Osteocyte (in vitro differentiated cells): ENCODE results near the gene FAM120B. TPM values are rescaled to one million over a fixed set of nuclear protein-coding genes. Genes with fewer than 3 reads are reported as not detected.

Source experiments
- DNase-seq: peaks from one replicate; pipeline ENCODE4 v3.0.0; 2021; ENCODE audit warnings: mixed read lengths; ENCODE audit not compliant: unreplicated experiment; ENCODE audit errors: extremely low spot score
- H3K27ac Mint-ChIP-seq: one replicate; pipeline ENCODE4 v1.8.0; 2021; ENCODE audit warnings: mild to moderate bottlenecking, mixed read lengths; ENCODE audit not compliant: unreplicated experiment
- H3K27me3 Mint-ChIP-seq: one replicate; pipeline ENCODE4 v1.8.0; 2021; ENCODE audit warnings: mixed read lengths; ENCODE audit not compliant: unreplicated experiment
- H3K36me3 Mint-ChIP-seq: one replicate; pipeline ENCODE4 v1.8.0; 2021; ENCODE audit warnings: mixed read lengths; ENCODE audit not compliant: unreplicated experiment
- H3K4me1 Mint-ChIP-seq: one replicate; pipeline ENCODE4 v1.8.0; 2021; ENCODE audit warnings: mixed read lengths; ENCODE audit not compliant: unreplicated experiment
- H3K4me3 Mint-ChIP-seq: one replicate; pipeline ENCODE4 v1.8.0; 2021; ENCODE audit warnings: mild to moderate bottlenecking, moderate library complexity, mixed read lengths; ENCODE audit not compliant: unreplicated experiment
- H3K9me3 Mint-ChIP-seq: one replicate; pipeline ENCODE4 v1.8.0; 2021; ENCODE audit warnings: mixed read lengths; ENCODE audit not compliant: unreplicated experiment
- total RNA-seq: library from RNA; stranded (reverse); gene quantifications from 2 replicates; pipeline ENCODE4 v1.2.1, GENCODE V29; 2021
- TF ChIP-seq, protein P1 (sequence below): fragments of 200-600 bp; sonication (generic); IDR thresholded peaks from 2 replicates; pipeline ENCODE4 v1.5.0; 2021; ENCODE audit warnings: antibody characterized with exemption, mild to moderate bottlenecking, moderate library complexity

Gene FAM120B
- total RNA-seq, 1 donor from 2014 or later: 36.9 TPM

DNA sequence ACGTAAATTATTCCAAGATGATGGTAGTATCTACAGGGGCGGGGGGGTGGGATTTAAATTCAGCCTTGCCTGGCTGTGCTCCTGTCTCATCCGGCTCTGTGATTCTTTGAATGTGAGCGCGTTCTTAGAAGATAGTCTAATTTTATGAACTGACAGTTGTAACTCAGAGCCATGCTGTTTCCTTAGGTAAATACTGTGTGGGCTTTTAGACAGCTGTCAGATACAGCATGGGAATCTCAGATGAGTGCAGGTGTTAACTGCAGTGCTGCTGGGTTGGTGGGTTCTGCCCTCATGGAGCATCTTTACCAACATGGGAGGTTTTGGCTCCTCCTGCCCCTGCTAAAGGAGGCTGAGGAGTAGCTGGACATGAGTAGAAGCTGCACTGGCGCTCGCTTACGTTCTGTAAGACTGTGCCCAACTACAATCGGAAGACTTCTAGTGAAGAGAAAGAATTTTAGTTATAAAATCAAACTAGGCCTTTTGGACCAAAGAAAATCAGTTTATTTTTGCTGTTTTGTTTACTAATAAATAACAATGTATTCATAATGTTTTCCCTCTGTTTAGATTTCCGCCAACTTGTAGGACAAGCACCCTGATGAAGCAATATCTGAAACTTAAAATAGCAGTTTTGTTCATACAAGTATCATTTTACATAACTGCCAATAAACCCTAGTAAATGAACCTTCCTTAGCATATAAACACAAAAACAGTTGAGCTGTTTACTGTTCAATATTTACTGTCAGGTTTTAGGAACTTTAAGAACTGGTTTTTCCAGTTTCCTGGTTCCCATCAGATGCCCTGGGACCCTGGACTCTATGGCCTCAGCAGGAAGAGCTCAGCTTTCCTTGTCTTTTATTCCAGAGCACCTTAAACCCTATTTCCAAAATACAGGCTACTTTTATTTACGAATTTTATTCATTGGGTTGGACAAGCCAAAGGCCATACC is 66.1 kb downstream of the FAM120B start:
- H3K4me1 Mint-ChIP-seq: peaks cover 14% of the 10 kb centered on the region
- TF ChIP-seq, protein P1, sequence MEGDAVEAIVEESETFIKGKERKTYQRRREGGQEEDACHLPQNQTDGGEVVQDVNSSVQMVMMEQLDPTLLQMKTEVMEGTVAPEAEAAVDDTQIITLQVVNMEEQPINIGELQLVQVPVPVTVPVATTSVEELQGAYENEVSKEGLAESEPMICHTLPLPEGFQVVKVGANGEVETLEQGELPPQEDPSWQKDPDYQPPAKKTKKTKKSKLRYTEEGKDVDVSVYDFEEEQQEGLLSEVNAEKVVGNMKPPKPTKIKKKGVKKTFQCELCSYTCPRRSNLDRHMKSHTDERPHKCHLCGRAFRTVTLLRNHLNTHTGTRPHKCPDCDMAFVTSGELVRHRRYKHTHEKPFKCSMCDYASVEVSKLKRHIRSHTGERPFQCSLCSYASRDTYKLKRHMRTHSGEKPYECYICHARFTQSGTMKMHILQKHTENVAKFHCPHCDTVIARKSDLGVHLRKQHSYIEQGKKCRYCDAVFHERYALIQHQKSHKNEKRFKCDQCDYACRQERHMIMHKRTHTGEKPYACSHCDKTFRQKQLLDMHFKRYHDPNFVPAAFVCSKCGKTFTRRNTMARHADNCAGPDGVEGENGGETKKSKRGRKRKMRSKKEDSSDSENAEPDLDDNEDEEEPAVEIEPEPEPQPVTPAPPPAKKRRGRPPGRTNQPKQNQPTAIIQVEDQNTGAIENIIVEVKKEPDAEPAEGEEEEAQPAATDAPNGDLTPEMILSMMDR: no peak
- no peak overlapping the region for H3K4me3 Mint-ChIP-seq
- peaks cover 30% of the 10 kb centered on the region for H3K36me3 Mint-ChIP-seq
- H3K9me3 Mint-ChIP-seq: no peaks in the 10 kb centered on the region
- H3K27ac Mint-ChIP-seq: no peak overlapping the region
- no peaks in the 10 kb centered on the region for H3K27me3 Mint-ChIP-seq
- no peak for DNase-seq

DNA sequence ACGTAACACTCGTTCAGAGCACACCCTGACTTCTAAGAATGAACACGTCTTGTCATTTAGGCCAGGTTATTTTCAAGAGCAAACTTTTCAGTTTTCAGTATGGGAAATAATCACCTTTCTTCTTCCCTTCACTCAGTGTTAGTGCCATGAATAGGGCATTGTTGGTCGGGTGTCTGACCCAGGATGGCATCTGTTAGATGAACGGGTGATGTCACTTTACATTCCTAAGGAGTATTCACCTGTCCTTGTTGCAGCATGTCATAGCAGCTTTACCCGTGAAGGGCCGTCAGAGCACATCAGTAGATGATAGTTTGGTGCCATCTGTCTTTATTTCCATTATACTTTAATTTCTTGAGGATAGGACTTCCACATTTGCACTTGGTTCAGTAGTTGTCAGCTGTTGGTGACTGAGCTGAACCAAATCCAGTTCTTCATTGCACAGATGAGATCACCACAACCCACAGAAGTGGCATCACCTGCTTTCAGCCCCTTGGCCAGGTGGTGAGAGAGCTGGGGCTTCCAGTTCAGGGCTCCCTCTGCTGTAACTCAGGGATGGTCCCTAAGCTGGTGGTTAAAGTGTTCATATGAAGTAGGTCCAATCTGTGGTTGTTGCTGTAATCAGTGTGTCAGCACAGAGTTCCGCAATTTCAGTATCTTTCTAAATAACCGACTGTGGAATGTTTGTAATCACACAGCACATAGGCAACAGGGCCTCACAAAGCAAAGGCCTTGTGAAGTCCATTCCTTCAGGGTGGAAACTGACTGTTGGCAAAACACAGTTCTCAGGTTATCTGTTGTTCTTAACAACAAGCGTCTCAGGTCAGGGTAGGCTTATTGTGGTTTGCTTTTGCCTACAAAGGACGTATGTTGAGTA is 68.2 kb downstream of the FAM120B start:
- no peak for DNase-seq

DNA sequence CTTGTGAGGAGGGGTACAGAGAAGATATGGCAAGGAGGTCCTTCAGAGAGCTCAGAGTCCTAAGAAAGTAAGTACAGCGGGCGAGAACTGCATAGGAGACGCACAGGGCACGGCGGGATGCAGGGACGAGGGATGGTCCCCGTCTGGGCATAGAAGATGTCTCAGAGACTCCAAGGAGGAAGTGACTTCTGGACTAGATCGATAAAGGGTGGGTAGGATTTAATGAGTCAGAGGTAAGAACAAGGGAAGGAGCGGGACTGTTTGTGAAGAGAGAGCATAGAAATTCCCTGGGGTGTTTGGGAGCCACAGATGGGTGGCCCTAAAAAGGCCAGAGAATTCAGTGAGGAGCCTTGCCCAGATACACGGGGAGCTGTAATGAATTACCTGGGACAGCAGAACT is 69.1 kb downstream of the FAM120B start:
- no peak overlapping the region for H3K27ac Mint-ChIP-seq
- H3K4me1 Mint-ChIP-seq: no peaks in the 10 kb centered on the region

More for the DNA sequence above, 68.2 kb downstream of the FAM120B start:
- no peaks in the 10 kb centered on the region for H3K27me3 Mint-ChIP-seq
- TF ChIP-seq, protein P1: no peak
- no peak overlapping the region for H3K27ac Mint-ChIP-seq
- no peaks in the 10 kb centered on the region for H3K4me1 Mint-ChIP-seq
- no peaks in the 10 kb centered on the region for H3K9me3 Mint-ChIP-seq
- peaks cover 23% of the 10 kb centered on the region for H3K36me3 Mint-ChIP-seq
- no peak overlapping the region for H3K4me3 Mint-ChIP-seq

DNA sequence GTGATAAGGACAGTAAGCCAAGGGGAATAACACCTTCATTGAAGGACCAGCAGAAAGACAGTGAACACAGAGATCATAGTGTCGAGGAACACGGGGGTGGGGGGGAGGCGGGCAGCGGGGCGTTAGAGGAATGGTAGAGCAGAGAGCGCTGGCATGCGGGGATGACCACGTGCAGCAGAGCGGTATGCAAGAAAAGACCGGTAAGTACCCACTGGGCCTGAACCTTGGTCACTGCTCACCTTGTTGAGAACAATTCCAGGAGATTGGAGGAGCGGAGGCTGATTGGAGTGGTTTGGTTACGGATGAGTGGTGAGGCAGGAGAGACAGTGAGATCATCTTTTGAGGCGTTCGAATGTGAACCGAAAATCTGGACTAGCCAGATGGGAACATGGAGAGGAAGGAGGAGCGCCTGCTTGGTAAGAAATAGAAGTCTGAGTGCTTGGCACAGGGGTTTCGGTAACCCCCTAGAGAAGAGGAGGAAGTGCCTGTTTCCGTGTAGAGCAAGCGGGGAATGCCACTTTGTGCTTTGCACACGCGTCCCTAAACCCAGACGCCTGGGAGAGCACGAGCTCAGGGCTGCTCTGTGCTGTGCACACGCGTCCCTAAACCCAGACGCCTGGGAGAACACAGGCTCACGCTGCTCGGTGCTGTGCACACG is 70.0 kb downstream of the FAM120B start:
- Mint-ChIP-seq H3K4me3 (no peak overlapping the region), H3K27me3 (no peaks in the 10 kb centered on the region), H3K9me3 (no peaks in the 10 kb centered on the region), H3K4me1 (no peaks in the 10 kb centered on the region), H3K36me3 (peaks cover 16% of the 10 kb centered on the region), H3K27ac (no peak overlapping the region)
- TF ChIP-seq, protein P1: no peak
- no peak for DNase-seq

More for the DNA sequence above, 69.1 kb downstream of the FAM120B start:
- H3K36me3 Mint-ChIP-seq: peaks cover 20% of the 10 kb centered on the region
- DNase-seq: no peak
- TF ChIP-seq, protein P1: no peak
- H3K4me3 Mint-ChIP-seq: no peak overlapping the region
- no peaks in the 10 kb centered on the region for H3K9me3 Mint-ChIP-seq
- no peaks in the 10 kb centered on the region for H3K27me3 Mint-ChIP-seq
